ENCODE results near the gene PAQR3. TPM values are rescaled to one million over a fixed set of nuclear protein-coding genes. Genes with fewer than 3 reads are reported as not detected.

The PAQR3 gene
- total and polyA plus RNA-seq, 11 donors, result 1.9 to 14.1 (median 8.5) TPM

- DNase-seq (no peak), ATAC-seq (no peak)
- H3K36me3 ChIP-seq, result no peaks in the 10 kb centered on the region
- TF ChIP-seq, protein P1, sequence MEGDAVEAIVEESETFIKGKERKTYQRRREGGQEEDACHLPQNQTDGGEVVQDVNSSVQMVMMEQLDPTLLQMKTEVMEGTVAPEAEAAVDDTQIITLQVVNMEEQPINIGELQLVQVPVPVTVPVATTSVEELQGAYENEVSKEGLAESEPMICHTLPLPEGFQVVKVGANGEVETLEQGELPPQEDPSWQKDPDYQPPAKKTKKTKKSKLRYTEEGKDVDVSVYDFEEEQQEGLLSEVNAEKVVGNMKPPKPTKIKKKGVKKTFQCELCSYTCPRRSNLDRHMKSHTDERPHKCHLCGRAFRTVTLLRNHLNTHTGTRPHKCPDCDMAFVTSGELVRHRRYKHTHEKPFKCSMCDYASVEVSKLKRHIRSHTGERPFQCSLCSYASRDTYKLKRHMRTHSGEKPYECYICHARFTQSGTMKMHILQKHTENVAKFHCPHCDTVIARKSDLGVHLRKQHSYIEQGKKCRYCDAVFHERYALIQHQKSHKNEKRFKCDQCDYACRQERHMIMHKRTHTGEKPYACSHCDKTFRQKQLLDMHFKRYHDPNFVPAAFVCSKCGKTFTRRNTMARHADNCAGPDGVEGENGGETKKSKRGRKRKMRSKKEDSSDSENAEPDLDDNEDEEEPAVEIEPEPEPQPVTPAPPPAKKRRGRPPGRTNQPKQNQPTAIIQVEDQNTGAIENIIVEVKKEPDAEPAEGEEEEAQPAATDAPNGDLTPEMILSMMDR (IDR thresholded peaks at IDR 0.05), result no peak
- TF ChIP-seq POLR2A (IDR thresholded peaks at IDR 0.05), result no peak
- peak overlapping the region in 7 of 12 donors; percentile 39 to 75 (median 56) for H3K27ac ChIP-seq
- intact Hi-C loops (cut with DNase I), result no loop called here
- H3K9me3 ChIP-seq, result peaks cover 0 to 4% (median 0%) of the 10 kb centered on the region in 12 donors
- peaks cover 0 to 11% (median 2%) of the 10 kb centered on the region in 12 donors for H3K4me1 ChIP-seq
- H3K4me3 ChIP-seq, result no peak overlapping the region
- no peaks in the 10 kb centered on the region for H3K27me3 ChIP-seq
- 68 to 84% (median 83%) methylated on average over 1 of the region's 1 CpG for WGBS, 4 donors
Measured at GRCh38 chr4:78971776-78972175, 32.5 kb upstream of the PAQR3 start.

DNA sequence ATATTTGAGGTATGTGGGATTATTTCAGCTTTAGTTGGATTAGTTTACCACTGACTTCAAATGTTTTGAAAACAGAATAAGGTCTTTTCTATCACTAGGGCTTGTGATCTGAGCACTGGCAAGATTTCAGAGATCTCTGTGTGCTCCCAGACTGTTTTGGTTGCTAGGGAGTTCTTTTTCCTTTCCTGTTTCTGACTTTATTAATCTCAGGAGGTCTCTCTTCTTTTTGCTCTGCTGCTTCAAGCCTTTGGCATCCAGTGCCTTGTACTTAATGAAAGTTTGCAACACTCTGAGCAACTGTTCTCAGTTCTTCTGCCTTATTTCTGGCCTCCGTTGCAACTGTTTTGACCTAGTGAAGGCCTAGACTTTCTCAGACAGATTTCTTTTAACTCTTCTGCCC lies 32.1 kb upstream of the PAQR3 start:
- Histone ChIP-seq H3K4me1 (peaks cover 0 to 11% (median 2%) of the 10 kb centered on the region in 12 donors), H3K9me3 (peaks cover 0 to 6% (median 0%) of the 10 kb centered on the region in 12 donors), H3K36me3 (no peaks in the 10 kb centered on the region), H3K27me3 (no peaks in the 10 kb centered on the region), H3K4me3 (no peak overlapping the region), H3K27ac (peak overlapping the region in 7 of 12 donors; percentile 39 to 75 (median 56))
- no peak for TF ChIP-seq POLR2A (IDR thresholded peaks at IDR 0.05)
- DNase-seq (peak in 3 of 5 donors; percentile 7 to 22 (median 18)), ATAC-seq (peak; percentile 71 to 80 (median 76))
- intact Hi-C loops (cut with DNase I), result no loop called here
- 43 to 77% (median 58%) methylated on average over 1 of the region's 1 CpG for WGBS, 4 donors

DNA sequence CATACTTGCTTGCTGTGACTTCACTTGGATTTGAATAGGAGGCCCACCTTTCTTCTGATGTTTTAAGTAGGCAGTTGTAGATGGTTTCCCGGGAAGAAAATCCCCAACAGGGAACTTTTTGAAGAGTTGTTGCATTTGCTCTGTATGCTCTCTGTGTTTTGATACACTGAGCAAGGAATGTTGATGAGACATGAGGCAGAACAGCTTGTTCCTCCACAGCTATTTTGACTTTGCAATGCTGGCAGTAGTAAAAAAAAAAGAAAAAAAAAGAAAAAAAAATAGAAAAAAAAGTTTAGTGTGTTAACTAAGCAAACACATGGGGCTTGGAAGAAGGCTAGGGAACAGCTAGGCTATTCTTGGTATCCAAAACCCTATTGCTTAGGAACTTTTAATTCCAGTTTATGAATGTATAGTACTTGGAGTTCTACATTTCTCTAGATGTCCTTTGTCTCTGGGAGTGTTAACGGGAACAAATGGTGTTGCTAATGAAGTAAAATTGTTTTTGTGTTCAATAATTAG lies 23.4 kb upstream of the PAQR3 start:
- H3K27ac ChIP-seq, result peak overlapping the region in 2 of 12 donors; percentile 55 to 72
- no peaks in the 10 kb centered on the region for H3K36me3 ChIP-seq
- whole genome bisulfite sequencing, 4 donors, result 75 to 84% (median 79%) methylated on average over 2 of the region's 2 CpGs
- peaks cover 0 to 4% (median 0%) of the 10 kb centered on the region in 12 donors for H3K4me1 ChIP-seq
- H3K9me3 ChIP-seq, result peaks cover 0 to 6% (median 0%) of the 10 kb centered on the region in 12 donors
- no peak for TF ChIP-seq POLR2A (IDR thresholded peaks at IDR 0.05)
- TF ChIP-seq, protein P1 (IDR thresholded peaks at IDR 0.05), result no peak
- H3K4me3 ChIP-seq, result no peak overlapping the region
- ATAC-seq, result peak; percentile 28 to 57 (median 36)
- no peaks in the 10 kb centered on the region for H3K27me3 ChIP-seq
- intact Hi-C loops (cut with DNase I), result no loop called here
- DNase-seq, result no peak

DNA sequence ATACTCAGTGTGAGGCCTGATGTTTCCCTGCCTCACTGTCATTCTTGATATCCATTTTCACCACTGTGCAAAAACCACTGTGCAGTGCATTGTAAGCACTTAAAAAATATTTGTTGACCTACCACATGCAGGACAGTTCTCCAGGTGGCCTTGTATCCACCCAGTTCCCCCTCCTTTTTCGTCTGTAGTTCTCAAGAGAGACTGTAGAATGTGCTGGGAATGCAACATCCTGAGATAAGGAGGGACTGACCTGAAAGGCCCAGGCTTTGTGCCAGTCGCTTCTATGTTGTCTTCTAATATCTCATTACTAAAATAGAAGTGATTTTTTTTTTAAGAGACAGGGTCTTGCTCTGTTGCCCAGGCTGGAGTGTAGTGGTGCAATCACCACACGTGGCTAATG lies 21.7 kb upstream of the PAQR3 start:
- H3K36me3 ChIP-seq, result no peaks in the 10 kb centered on the region
- H3K4me3 ChIP-seq, result no peak overlapping the region
- WGBS, 4 donors, result 57 to 66% (median 65%) methylated on average over 3 of the region's 3 CpGs
- H3K9me3 ChIP-seq, result no peaks in the 10 kb centered on the region
- H3K4me1 ChIP-seq, result peaks cover 0 to 4% (median 0%) of the 10 kb centered on the region in 12 donors
- no peak for DNase-seq
- no peak for ATAC-seq
- intact Hi-C loops (cut with DNase I), result no loop called here
- H3K27ac ChIP-seq, result no peak overlapping the region
- H3K27me3 ChIP-seq, result no peaks in the 10 kb centered on the region
- no peak for TF ChIP-seq POLR2A (IDR thresholded peaks at IDR 0.05)
- TF ChIP-seq, protein P1 (IDR thresholded peaks at IDR 0.05), result no peak

DNA sequence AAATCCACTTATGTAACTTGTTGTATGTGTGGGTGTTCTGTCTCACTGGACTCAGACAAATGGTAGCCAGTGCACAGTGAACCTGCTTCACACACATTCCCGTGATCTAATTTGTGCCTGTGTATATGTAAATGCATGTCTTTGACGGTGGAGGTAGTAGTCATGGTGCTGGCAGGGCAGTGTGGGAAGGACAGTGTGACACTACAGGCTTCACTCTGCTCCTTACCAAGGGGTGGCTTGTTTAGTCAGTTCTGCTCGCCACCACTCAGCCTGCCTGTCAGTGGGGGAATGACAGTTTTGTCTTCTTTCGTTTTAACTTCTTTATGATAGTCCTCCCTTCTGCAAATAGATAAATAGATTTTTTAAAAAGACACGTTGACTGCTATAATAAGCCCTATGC lies 17.7 kb upstream of the PAQR3 start:
- no peak overlapping the region for H3K4me3 ChIP-seq
- intact Hi-C loops (cut with DNase I), result loop anchor here in 6 of 10 donors (10.0 kb wide), 3 partner anchors 618 to 1258 kb away; partner anchors contain the start of gene ANTXR2 (in 1 of the 6)

More for the DNA sequence above, 17.7 kb upstream of the PAQR3 start:
- 83 to 89% (median 87%) methylated on average over 5 of the region's 5 CpGs for WGBS, 4 donors
- Histone ChIP-seq H3K9me3 (no peaks in the 10 kb centered on the region), H3K36me3 (no peaks in the 10 kb centered on the region), H3K27ac (no peak overlapping the region), H3K4me1 (no peaks in the 10 kb centered on the region), H3K27me3 (no peaks in the 10 kb centered on the region)
- no peak for ATAC-seq
- TF ChIP-seq POLR2A (IDR thresholded peaks at IDR 0.05), result no peak
- DNase-seq, result no peak

Data from heart left ventricle (tissue), 16 donors.